ENCODE measurements around the gene ZNF396. TPM values are rescaled to one million over a fixed set of nuclear protein-coding genes. Genes with fewer than 3 reads are reported as not detected.

Gene ZNF396
- total and polyA plus RNA-seq, 8 donors: 2.4 to 3.9 (median 3.2) TPM

DNA sequence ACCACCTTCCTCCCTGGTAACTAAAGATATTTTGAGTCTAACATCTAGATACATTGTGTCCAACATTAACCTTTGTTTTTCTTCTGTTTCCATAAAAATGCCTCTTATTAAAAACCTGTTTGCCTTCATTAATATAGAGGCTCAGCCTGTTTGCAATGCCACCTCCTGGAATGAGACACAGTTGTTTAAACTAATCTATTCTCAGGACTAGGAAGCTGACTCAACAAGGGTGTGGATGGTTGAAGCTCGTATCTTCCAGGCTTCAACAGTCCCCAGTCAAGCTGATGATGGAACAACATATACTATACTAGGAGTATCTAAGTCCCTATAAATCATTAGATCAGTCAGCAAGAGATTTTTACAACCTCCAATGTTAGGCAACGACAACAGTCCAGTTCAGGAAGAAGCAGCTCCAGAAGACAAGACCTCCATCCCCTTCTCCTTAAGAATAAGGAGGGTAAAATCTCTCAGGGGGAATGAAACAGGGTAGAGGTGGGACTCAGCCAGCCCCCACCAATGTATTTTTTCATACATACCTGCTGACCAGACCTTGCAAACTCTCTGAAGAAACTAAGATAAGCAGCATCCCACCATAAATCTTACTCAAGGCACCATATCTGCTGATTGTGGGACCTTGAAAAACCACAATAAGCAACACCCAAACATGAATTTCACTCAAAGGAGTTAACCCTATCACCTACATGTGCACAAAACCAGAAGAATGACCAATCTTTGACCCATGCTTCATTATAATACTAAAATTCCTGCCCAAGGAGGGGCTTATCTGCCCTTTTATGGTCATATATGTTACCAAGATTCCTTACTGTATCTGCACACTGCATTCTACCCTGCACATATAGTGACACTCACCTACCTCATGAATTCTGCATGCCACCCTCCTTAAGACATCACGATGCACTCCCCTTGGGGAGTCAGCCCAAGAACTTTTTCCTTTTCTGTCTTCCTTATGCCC, 54.4 kb downstream of the ZNF396 start:
- Histone ChIP-seq H3K4me3 (no peak overlapping the region), H3K9me3 (no peaks in the 10 kb centered on the region), H3K27ac (no peak overlapping the region), H3K27me3 (no peaks in the 10 kb centered on the region), H3K36me3 (no peaks in the 10 kb centered on the region), H3K4me1 (no peaks in the 10 kb centered on the region)
- DNase-seq (no peak), ATAC-seq (no peak)
- intact Hi-C loops (cut with DNase I): no loop called here
- TF ChIP-seq, protein P1, sequence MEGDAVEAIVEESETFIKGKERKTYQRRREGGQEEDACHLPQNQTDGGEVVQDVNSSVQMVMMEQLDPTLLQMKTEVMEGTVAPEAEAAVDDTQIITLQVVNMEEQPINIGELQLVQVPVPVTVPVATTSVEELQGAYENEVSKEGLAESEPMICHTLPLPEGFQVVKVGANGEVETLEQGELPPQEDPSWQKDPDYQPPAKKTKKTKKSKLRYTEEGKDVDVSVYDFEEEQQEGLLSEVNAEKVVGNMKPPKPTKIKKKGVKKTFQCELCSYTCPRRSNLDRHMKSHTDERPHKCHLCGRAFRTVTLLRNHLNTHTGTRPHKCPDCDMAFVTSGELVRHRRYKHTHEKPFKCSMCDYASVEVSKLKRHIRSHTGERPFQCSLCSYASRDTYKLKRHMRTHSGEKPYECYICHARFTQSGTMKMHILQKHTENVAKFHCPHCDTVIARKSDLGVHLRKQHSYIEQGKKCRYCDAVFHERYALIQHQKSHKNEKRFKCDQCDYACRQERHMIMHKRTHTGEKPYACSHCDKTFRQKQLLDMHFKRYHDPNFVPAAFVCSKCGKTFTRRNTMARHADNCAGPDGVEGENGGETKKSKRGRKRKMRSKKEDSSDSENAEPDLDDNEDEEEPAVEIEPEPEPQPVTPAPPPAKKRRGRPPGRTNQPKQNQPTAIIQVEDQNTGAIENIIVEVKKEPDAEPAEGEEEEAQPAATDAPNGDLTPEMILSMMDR (IDR thresholded peaks at IDR 0.05): no peak

Other genes starting within 250 kb of the ZNF396 start
- 10 to 100 TPM; 22.9 to 26.0 TPM for gene ZNF397, start 136.3 kb downstream of the ZNF396 start, total RNA-seq
- gene ZNF397, start 136.3 kb downstream of the ZNF396 start, polyA plus RNA-seq (ENCODE audit: insufficient read length in 6 of 6): 10 to 100 TPM; 74.7 to 93.9 (median 84.2) TPM
- gene ZSCAN30, start 87.1 kb downstream of the ZNF396 start, total RNA-seq: 10 to 100 TPM; 15.0 to 16.1 TPM
- gene ZSCAN30, start 87.1 kb downstream of the ZNF396 start, polyA plus RNA-seq (ENCODE audit: insufficient read length in 6 of 6): 10 to 100 TPM; 50.9 to 68.7 (median 59.6) TPM
- gene ZNF24, start 32.9 kb downstream of the ZNF396 start, total RNA-seq: 10 to 100 TPM; 48.9 to 56.2 TPM
- gene ZNF24, start 32.9 kb downstream of the ZNF396 start, polyA plus RNA-seq (ENCODE audit: insufficient read length in 6 of 6): 10 to 100 TPM; 63.7 to 68.9 (median 67.5) TPM
- 10 to 100 TPM; 27.0 to 28.0 TPM for gene INO80C, start 120.6 kb upstream of the ZNF396 start, total RNA-seq
- 10 to 100 TPM; 32.9 to 41.6 (median 36.8) TPM for gene INO80C, start 120.6 kb upstream of the ZNF396 start, polyA plus RNA-seq (ENCODE audit: insufficient read length in 6 of 6)
- 100 to 1,000 TPM in 1 of 2 donors, 10 to 100 TPM in 1; 82.5 to 109 TPM for gene GALNT1, start 204.4 kb upstream of the ZNF396 start, total RNA-seq
- 100 to 1,000 TPM in 5 of 6 donors, 10 to 100 TPM in 1; 93.1 to 110 (median 107) TPM for gene GALNT1, start 204.4 kb upstream of the ZNF396 start, polyA plus RNA-seq (ENCODE audit: insufficient read length in 6 of 6)

Measured in left lung (tissue), 10 donors.